ENCODE data around the gene TMPRSS15.

GRCh38 chr21:18228060-18228739, 175.4 kb downstream of the TMPRSS15 start:
- no peak for TF ChIP-seq SP1 (IDR thresholded peaks at IDR 0.05)
- TF ChIP-seq SUZ12 (IDR thresholded peaks at IDR 0.05) = no peak
- no peak for TF ChIP-seq FOXK2 (IDR thresholded peaks at IDR 0.05)
- no peak for TF ChIP-seq BHLHE40 (IDR thresholded peaks at IDR 0.05; ENCODE audit: borderline replicate concordance)
- TF ChIP-seq FOXA1 (IDR thresholded peaks at IDR 0.05) = no peak
- no peak for TF ChIP-seq ARNT (IDR thresholded peaks at IDR 0.05)
- TF ChIP-seq ZNF384 (IDR thresholded peaks at IDR 0.05) = no peak
- no peak for TF ChIP-seq TARDBP (IDR thresholded peaks at IDR 0.05)
- TF ChIP-seq NFRKB (IDR thresholded peaks at IDR 0.05) = no peak
- TF ChIP-seq FOXM1 (IDR thresholded peaks at IDR 0.05; ENCODE audit: borderline replicate concordance) = no peak
- no peak for TF ChIP-seq PKNOX1 (IDR thresholded peaks at IDR 0.05)
- no peak for TF ChIP-seq L3MBTL2 (conservative IDR thresholded peaks at IDR 0.05)
- TF ChIP-seq ELF4 (IDR thresholded peaks at IDR 0.05) = no peak
- TF ChIP-seq LEF1 (IDR thresholded peaks at IDR 0.05; ENCODE audit: borderline replicate concordance) = no peak

Data from HEK293T (cell line).